HG03095 (cell line): Measurements from ENCODE around the gene ERLEC1.
"Not testable (repeated sequence)": the region's sequence is repeated elsewhere in the genome, so short reads cannot be mapped to it uniquely, and the experiment has no call there.

Experiments used
- ATAC-seq: cut with Tn5 transposase; IDR thresholded peaks from one replicate; pipeline ENCODE4 v1.9.1; 2021; ENCODE audit warnings: moderate library complexity; ENCODE audit not compliant: unreplicated experiment

The ERLEC1 gene

GRCh38 chr2:53780056-53780455, 6.8 kb upstream of the ERLEC1 start:
- no peak for ATAC-seq

- no peak for ATAC-seq
Measured at GRCh38 chr2:53782676-53783075, 4.2 kb upstream of the ERLEC1 start.

GRCh38 chr2:53784436-53784835, 2.4 kb upstream of the ERLEC1 start:
- no peak for ATAC-seq

GRCh38 chr2:53785366-53785765, 1.5 kb upstream of the ERLEC1 start:
- no peak for ATAC-seq

- peak; percentile 10 for ATAC-seq
Measured at GRCh38 chr2:53786352-53786704, 516 bp upstream of the ERLEC1 start.

- no peak for ATAC-seq
Measured at GRCh38 chr2:53787614-53788289, 908 bp downstream of the ERLEC1 start.

- no peak for ATAC-seq
Measured at GRCh38 chr2:53793261-53793660, 6.4 kb downstream of the ERLEC1 start.

- ATAC-seq, result no peak
Measured at GRCh38 chr2:53793821-53794220, 7.0 kb downstream of the ERLEC1 start.

GRCh38 chr2:53801547-53801946, 14.7 kb downstream of the ERLEC1 start:
- ATAC-seq, result no peak

- ATAC-seq, result no peak
Measured at GRCh38 chr2:53802617-53803151, 15.8 kb downstream of the ERLEC1 start.

- ATAC-seq, result no peak
Measured at GRCh38 chr2:53811601-53812000, 24.8 kb downstream of the ERLEC1 start.

- ATAC-seq, result no peak
Measured at GRCh38 chr2:53813151-53813550, 26.3 kb downstream of the ERLEC1 start.

GRCh38 chr2:53818854-53819435, 32.1 kb downstream of the ERLEC1 start:
- no peak for ATAC-seq

- ATAC-seq, result no peak
Measured at GRCh38 chr2:53819634-53820033, 32.8 kb downstream of the ERLEC1 start.

- ATAC-seq, result no peak
Measured at GRCh38 chr2:53820048-53820447, 33.2 kb downstream of the ERLEC1 start.

- no peak for ATAC-seq
Measured at GRCh38 chr2:53820711-53821110, 33.9 kb downstream of the ERLEC1 start.

GRCh38 chr2:53821810-53822209, 35.0 kb downstream of the ERLEC1 start:
- no peak for ATAC-seq

- not testable (repeated sequence) for ATAC-seq
Measured at GRCh38 chr2:53823639-53824038, 36.8 kb downstream of the ERLEC1 start.

GRCh38 chr2:53826030-53826410, 39.2 kb downstream of the ERLEC1 start:
- no peak for ATAC-seq

- ATAC-seq, result no peak
Measured at GRCh38 chr2:53826587-53827397, 39.9 kb downstream of the ERLEC1 start.

- ATAC-seq, result no peak
Measured at GRCh38 chr2:53827398-53828175, 40.7 kb downstream of the ERLEC1 start.
